Activated T-cell treated with anti-CD3 and anti-CD28 coated beads, Interleukin-2, amount 50 U/mL, for 1 hour (primary cell): ENCODE results near the gene GALNT9.
"Not testable (repeated sequence)": the region's sequence is repeated elsewhere in the genome, so short reads cannot be mapped to it uniquely, and the experiment has no call there.

ENCODE experiments used
- DNase-seq: peaks from one replicate; pipeline ENCODE4 v3.0.0-alpha.2; 2020

GALNT9 gene

GRCh38 chr12:132210223-132211055 lies 119.0 kb downstream of the GALNT9 start:
- no peak for DNase-seq

- no peak for DNase-seq
Measured at GRCh38 chr12:132209619-132210222, 119.7 kb downstream of the GALNT9 start.

GRCh38 chr12:132208153-132208823 lies 121.1 kb downstream of the GALNT9 start:
- DNase-seq, result no peak

GRCh38 chr12:132207083-132207775 lies 122.2 kb downstream of the GALNT9 start:
- DNase-seq, result no peak

- no peak for DNase-seq
Measured at GRCh38 chr12:132206046-132206434, 123.3 kb downstream of the GALNT9 start.

- no peak for DNase-seq
Measured at GRCh38 chr12:132205271-132206045, 123.9 kb downstream of the GALNT9 start.

- DNase-seq, result no peak
Measured at GRCh38 chr12:132204793-132205270, 124.6 kb downstream of the GALNT9 start.

GRCh38 chr12:132204063-132204792 lies 125.2 kb downstream of the GALNT9 start:
- DNase-seq, result no peak

- no peak for DNase-seq
Measured at GRCh38 chr12:132202929-132203721, 126.3 kb downstream of the GALNT9 start.

- DNase-seq, result no peak
Measured at GRCh38 chr12:132201391-132202120, 127.8 kb downstream of the GALNT9 start.

- DNase-seq, result no peak
Measured at GRCh38 chr12:132200800-132201199, 128.6 kb downstream of the GALNT9 start.

- DNase-seq, result no peak
Measured at GRCh38 chr12:132199526-132200319, 129.7 kb downstream of the GALNT9 start.

GRCh38 chr12:132199101-132199500 lies 130.3 kb downstream of the GALNT9 start:
- no peak for DNase-seq

GRCh38 chr12:132197581-132198354 lies 131.6 kb downstream of the GALNT9 start:
- no peak for DNase-seq

GRCh38 chr12:132196873-132197390 lies 132.5 kb downstream of the GALNT9 start:
- no peak for DNase-seq

- DNase-seq, result no peak
Measured at GRCh38 chr12:132196038-132196872, 133.1 kb downstream of the GALNT9 start.

GRCh38 chr12:132195242-132195641 lies 134.1 kb downstream of the GALNT9 start:
- DNase-seq, result not testable (repeated sequence)
